HUES64 (cell line): ENCODE results near the gene CTNNA1.

Experiments used
- H3K27ac ChIP-seq: 2 replicates; pipeline ENCODE4 v1.7.0; 2013; ENCODE audit warnings: low read depth, low read length, inconsistent platforms
- H3K27me3 ChIP-seq: 2 replicates; pipeline ENCODE4 v1.6.1; 2013; ENCODE audit warnings: mild to moderate bottlenecking, low read length; ENCODE audit not compliant: insufficient read depth
- H3K36me3 ChIP-seq: 2 replicates; pipeline ENCODE4 v1.6.1; 2013; ENCODE audit warnings: mild to moderate bottlenecking, low read length; ENCODE audit not compliant: insufficient read depth
- H3K4me1 ChIP-seq: 2 replicates; pipeline ENCODE4 v1.6.1; 2013; ENCODE audit warnings: mild to moderate bottlenecking, low read length, moderate library complexity; ENCODE audit not compliant: insufficient read depth
- H3K4me3 ChIP-seq: 2 replicates; pipeline ENCODE4 v1.5.1; 2013; ENCODE audit warnings: mild to moderate bottlenecking, low read length, moderate library complexity
- H3K9ac ChIP-seq: 2 replicates; pipeline ENCODE4 v1.6.1; 2013; ENCODE audit warnings: mild to moderate bottlenecking, low read depth, low read length
- H3K9me3 ChIP-seq: 2 replicates; pipeline ENCODE4 v1.6.1; 2013; ENCODE audit warnings: low read depth, low read length; ENCODE audit not compliant: insufficient read depth
- WGBS: fragments of 150-250, 120-280 bp; methylation state at CpG from one replicate; pipeline ENCODE4 v1.1.7; 2013; ENCODE audit warnings: missing lambda C conversion rate; 5-methylcytosine and 5-hydroxymethylcytosine counted together

The CTNNA1 gene

DNA sequence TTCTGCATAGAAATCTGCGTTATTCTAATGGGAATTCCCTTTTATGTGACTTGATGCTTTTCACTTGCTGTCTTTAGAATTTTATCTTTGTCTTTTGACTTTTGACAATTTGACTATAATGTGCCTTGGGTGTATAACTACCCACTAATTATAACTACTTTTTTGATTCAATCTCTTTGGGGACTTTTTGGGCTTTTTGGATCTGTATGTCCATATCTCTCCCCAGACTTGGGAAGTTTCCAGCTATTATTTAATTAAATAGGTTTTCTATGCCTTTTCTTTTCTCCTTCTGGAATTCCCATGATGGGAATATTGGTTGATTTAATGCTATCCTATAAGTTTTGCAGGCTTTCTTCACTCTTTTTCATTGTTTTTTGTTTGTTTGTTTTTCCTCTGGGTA lies 64.0 kb downstream of the CTNNA1 start:
- Histone ChIP-seq H3K27me3 (no peaks in the 10 kb centered on the region), H3K36me3 (peaks cover 36% of the 10 kb centered on the region), H3K9me3 (no peaks in the 10 kb centered on the region), H3K27ac (no peak overlapping the region), H3K4me1 (no peaks in the 10 kb centered on the region), H3K9ac (no peak overlapping the region), H3K4me3 (no peak overlapping the region)
- WGBS = 100% methylated on average over 1 of the region's 1 CpG

DNA sequence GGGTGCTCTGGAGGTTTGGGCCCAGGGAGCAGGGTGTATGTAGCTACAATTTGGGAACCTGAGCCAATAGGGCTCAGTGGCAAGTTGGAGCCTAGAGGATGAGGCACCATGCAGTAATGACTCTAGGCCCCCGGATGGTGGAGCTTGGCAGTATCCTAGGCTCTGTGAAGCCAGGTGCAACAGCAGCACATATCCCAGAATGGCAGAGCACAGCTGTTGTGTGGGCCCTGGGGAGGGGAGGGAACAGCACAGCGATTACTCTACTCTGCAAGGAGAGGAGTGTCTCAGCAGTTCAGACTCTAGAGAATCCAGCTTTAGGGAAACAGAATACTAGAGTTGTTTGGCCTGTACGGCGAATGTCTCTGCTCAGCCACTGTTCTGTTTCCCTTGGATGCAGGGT lies 65.9 kb downstream of the CTNNA1 start:
- no peaks in the 10 kb centered on the region for H3K9me3 ChIP-seq
- no peak overlapping the region for H3K4me3 ChIP-seq
- no peaks in the 10 kb centered on the region for H3K4me1 ChIP-seq
- WGBS = 91% methylated on average over 4 of the region's 4 CpGs
- H3K9ac ChIP-seq = no peak overlapping the region
- peaks cover 28% of the 10 kb centered on the region for H3K36me3 ChIP-seq
- H3K27ac ChIP-seq = no peak overlapping the region
- no peaks in the 10 kb centered on the region for H3K27me3 ChIP-seq

DNA sequence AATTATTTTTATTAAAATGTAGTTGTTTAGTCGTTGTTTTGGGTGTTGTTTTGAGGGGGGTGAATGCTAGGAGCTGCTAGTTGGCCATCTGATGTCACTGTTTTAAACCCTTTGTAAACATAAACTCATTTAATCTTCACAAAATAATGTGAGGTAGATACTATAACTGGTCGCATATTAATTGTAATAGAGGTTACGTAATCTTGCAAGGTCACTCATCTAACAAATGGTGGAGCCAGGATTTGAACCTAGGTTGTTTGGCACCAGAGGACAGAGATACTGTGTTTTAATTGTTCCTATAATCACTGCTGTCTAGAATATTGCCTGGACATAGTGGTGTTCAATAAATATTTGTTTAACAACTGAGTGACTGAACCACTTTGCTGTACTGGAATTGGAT lies 67.5 kb downstream of the CTNNA1 start:
- 95% methylated on average over 2 of the region's 3 CpGs for WGBS
- no peaks in the 10 kb centered on the region for H3K27me3 ChIP-seq
- H3K4me1 ChIP-seq = no peaks in the 10 kb centered on the region
- H3K4me3 ChIP-seq = no peak overlapping the region
- H3K36me3 ChIP-seq = peaks cover 29% of the 10 kb centered on the region
- H3K27ac ChIP-seq = no peak overlapping the region
- no peaks in the 10 kb centered on the region for H3K9me3 ChIP-seq
- no peak overlapping the region for H3K9ac ChIP-seq

DNA sequence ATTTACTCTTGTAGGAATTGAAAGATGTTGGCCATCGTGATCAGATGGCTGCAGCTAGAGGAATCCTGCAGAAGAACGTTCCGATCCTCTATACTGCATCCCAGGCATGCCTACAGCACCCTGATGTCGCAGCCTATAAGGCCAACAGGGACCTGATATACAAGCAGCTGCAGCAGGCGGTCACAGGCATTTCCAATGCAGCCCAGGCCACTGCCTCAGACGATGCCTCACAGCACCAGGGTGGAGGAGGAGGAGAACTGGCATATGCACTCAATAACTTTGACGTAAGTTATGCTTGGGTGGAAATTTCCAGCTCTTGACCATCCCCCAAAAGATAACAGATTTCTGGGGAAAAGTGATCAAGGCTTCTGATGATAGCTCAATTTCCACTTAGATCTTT lies 71.3 kb downstream of the CTNNA1 start:
- H3K27ac ChIP-seq = no peak overlapping the region

DNA sequence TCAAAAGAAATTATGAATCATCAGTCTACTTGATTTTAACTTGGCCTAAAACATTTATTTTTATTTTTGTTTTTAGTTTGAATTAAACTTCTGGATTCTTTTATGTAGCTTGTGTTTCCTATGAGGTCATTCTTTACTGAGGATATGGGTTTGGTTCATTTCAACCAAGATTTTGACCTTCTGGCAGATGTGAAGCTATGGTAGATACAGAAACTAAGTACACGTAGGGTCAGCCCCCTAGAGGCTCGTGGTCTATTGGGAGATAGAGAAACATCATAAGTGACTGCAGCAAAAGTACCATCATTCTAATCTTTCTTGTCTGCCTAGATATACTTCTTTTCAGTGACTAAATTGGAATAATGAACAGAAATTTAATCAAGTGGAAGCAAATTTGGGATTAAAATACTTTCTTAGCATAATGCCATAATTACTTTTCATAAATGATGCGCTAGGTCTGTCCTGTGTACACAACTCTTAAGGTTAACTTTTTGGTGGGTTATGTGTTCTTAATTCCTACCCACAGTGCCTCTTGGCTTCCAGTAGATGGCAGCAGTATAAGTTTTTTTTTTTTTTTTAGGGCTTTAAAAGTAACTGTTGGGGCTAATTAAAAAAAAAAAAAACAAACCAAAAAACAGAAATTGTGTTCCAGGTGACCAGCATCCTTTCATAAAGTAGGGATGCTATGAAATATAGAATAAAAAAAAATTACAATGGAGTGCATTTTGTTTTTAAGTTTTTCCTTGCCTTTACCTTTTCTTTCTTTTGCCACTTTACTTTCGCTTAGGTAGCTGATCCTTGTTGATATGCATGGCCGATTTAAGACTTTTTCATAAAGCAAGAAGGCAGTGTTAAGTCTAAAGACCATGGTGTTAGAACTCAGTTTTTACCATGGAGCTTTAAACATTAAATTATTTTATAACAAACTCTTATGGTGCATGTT lies 72.0 kb downstream of the CTNNA1 start:
- H3K36me3 ChIP-seq = peaks cover 62% of the 10 kb centered on the region
- H3K27me3 ChIP-seq = no peaks in the 10 kb centered on the region
- H3K27ac ChIP-seq = no peak overlapping the region
- WGBS = 88% methylated on average over 5 of the region's 5 CpGs
- no peak overlapping the region for H3K9ac ChIP-seq
- H3K4me3 ChIP-seq = no peak overlapping the region
- H3K9me3 ChIP-seq = no peaks in the 10 kb centered on the region
- no peaks in the 10 kb centered on the region for H3K4me1 ChIP-seq

More for the DNA sequence above, 71.3 kb downstream of the CTNNA1 start:
- no peaks in the 10 kb centered on the region for H3K4me1 ChIP-seq
- no peak overlapping the region for H3K4me3 ChIP-seq
- no peaks in the 10 kb centered on the region for H3K27me3 ChIP-seq
- WGBS = 97% methylated on average over 7 of the region's 7 CpGs
- no peaks in the 10 kb centered on the region for H3K9me3 ChIP-seq
- peaks cover 61% of the 10 kb centered on the region for H3K36me3 ChIP-seq
- H3K9ac ChIP-seq = no peak overlapping the region

DNA sequence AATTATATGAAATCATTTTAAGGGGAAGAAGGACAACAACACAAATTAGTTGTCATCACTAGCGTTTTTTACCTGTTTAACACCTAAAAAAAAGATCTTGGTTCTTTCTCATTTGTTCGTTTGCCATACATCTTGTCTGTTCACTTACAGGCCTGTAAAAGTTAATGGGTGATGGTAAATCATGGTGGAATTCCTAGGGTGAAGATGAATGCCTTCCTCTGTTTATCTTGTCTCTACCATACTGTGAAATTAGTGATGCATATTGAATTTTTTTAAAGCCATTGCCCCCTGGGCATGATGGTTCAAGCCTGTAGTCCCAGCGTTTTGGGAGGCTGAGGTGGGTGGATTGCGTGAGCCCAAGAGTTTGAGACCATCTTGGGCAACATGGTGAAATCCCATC lies 75.3 kb downstream of the CTNNA1 start:
- 86% methylated on average over 4 of the region's 4 CpGs for WGBS

DNA sequence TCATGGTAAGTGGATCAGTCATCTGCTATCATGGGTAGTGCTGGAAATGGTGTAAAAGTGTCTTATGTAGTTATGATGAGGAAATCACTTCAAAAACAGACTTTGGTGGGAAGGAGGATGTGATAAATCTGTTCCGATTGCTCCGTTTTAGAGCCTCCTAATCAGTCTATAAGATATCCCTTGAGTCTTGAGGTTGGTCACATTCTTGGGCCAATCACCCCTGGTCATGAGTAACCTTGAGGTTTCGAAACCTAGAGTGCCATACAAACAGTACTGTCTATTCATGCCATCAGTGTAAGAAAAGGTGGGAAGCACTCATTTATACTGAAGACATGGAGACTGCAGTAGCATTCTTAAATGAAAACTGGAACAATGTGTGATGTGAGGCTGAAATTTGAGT lies 76.1 kb downstream of the CTNNA1 start:
- H3K9ac ChIP-seq = no peak overlapping the region
- WGBS = 91% methylated on average over 3 of the region's 3 CpGs
- H3K4me3 ChIP-seq = no peak overlapping the region
- H3K27me3 ChIP-seq = no peaks in the 10 kb centered on the region
- no peaks in the 10 kb centered on the region for H3K9me3 ChIP-seq
- no peak overlapping the region for H3K27ac ChIP-seq
- peaks cover 40% of the 10 kb centered on the region for H3K4me1 ChIP-seq
- peaks cover 61% of the 10 kb centered on the region for H3K36me3 ChIP-seq

More for the DNA sequence above, 75.3 kb downstream of the CTNNA1 start:
- Histone ChIP-seq H3K9me3 (no peaks in the 10 kb centered on the region), H3K36me3 (peaks cover 65% of the 10 kb centered on the region), H3K4me1 (peaks cover 33% of the 10 kb centered on the region), H3K4me3 (no peak overlapping the region), H3K27me3 (no peaks in the 10 kb centered on the region), H3K9ac (no peak overlapping the region), H3K27ac (no peak overlapping the region)

DNA sequence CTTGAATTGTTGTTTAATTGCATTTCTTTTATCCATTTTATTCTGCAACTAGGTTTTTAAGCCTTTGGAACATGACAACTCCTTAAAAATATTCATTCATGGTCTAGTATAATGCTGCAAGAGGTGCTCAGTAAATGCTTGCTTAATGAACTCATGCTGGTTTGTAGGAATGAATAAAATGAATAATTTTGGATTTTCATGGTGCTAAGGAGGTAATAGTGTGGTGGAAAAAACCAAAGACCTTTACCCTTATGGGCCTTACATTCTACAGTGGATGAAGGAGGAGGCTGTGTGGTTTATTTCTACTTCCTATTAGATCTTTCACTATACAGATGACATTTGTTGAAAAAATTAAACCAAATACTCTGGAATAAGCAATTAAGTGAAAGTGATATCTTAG lies 78.5 kb downstream of the CTNNA1 start:
- H3K9ac ChIP-seq = no peak overlapping the region
- H3K36me3 ChIP-seq = peaks cover 39% of the 10 kb centered on the region
- no peaks in the 10 kb centered on the region for H3K9me3 ChIP-seq

DNA sequence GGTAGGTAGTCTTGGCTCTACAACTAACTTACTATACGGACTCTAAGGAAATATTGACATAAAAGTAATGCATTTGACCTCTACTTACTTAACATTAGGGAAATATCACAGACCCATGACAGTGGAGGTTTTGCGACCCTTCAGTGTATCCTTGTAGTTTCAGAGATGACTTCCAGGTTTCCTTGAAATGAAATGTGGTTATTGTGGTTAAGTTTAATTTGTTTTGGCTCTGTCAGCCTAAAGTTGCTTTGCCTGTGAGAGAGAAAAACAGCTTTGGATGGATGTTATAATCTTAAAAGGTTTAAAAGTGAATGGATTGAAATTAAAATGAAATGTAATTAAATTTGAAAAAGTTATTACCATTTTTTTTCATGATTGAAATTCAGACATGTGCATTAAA lies 79.0 kb downstream of the CTNNA1 start:
- Histone ChIP-seq H3K9ac (no peak overlapping the region), H3K4me1 (peaks cover 68% of the 10 kb centered on the region), H3K9me3 (no peaks in the 10 kb centered on the region), H3K27ac (peak overlapping the region; percentile 93), H3K36me3 (peaks cover 34% of the 10 kb centered on the region), H3K27me3 (no peaks in the 10 kb centered on the region), H3K4me3 (no peak overlapping the region)
- 94% methylated on average over 1 of the region's 2 CpGs for WGBS

More for the DNA sequence above, 78.5 kb downstream of the CTNNA1 start:
- no peak overlapping the region for H3K4me3 ChIP-seq
- no peaks in the 10 kb centered on the region for H3K27me3 ChIP-seq
- H3K4me1 ChIP-seq = peaks cover 63% of the 10 kb centered on the region
- peak overlapping the region; percentile 93 for H3K27ac ChIP-seq

DNA sequence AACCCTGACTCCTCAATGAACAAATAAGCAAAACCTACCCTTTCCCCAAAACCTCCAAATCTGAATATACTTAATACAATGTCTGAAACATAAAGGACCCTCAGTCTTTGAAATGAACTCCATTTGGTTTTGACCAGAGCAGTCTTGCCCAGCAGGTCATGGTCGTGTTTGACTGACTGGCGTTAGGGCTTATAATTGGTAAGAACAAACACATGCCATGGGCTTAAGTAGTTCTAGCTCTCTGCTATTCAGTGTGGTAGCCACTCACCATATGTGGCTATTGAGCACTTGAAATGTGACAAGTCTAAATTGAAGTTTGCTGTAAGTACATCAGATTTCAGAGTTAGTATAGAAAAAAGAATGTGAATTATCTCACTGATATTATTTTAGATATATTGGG lies 79.9 kb downstream of the CTNNA1 start:
- Histone ChIP-seq H3K36me3 (peaks cover 25% of the 10 kb centered on the region), H3K4me1 (peaks cover 68% of the 10 kb centered on the region), H3K9me3 (no peaks in the 10 kb centered on the region), H3K4me3 (peak overlapping the region; percentile 2; the same call in 1 of the 2 replicates), H3K27me3 (no peaks in the 10 kb centered on the region), H3K9ac (no peak overlapping the region), H3K27ac (peak overlapping the region; percentile 93)
- 25% methylated on average over 2 of the region's 2 CpGs for WGBS

DNA sequence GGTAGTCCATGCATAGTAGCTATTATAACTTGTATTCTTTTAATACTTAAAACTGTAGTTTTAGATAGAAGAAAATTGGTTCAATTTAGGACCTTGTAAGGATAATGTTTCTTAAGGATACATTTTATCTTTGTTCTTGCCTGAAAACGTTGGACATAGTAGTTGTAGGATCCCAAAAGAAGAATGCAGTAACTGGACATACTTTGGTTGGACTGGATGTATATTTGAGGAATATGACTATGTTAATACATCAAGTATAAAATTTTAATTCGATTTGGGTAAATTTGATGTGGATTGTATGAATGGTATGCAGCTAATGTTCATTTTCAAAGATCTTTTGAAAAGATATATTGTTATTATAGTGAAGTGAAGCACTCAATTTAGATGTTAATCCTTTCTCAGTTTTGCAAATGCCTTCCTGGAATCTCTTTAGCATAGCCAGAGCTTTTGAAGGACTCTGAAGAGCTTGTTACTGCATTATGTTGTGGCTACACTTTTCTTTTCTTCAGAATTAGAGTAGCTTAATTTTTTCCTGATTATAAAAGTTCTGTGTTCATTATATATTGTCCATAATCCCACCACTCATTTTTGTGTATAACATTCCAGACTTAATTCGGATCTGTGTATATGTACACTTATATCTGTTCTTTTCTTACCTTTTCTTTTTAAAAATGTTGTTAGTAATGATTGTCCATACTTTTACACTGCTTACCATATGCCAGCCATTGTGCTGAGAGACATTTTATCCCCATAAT lies 80.7 kb downstream of the CTNNA1 start:
- peaks cover 18% of the 10 kb centered on the region for H3K36me3 ChIP-seq
- peaks cover 68% of the 10 kb centered on the region for H3K4me1 ChIP-seq
- H3K4me3 ChIP-seq = peak overlapping the region; percentile 23
- 0 out of 2 replicates have a peak overlapping the region, but pooled peaks have one; percentile 0 for H3K9ac ChIP-seq
- 3% methylated on average over 2 of the region's 3 CpGs for WGBS
- peak overlapping the region; percentile 93 for H3K27ac ChIP-seq
- no peaks in the 10 kb centered on the region for H3K9me3 ChIP-seq
- H3K27me3 ChIP-seq = no peaks in the 10 kb centered on the region
